ENCODE data around the gene ZNF273.
A peak's percentile ranks its signal among the peaks of the same experiment; 100 is the strongest.

Gene ZNF273

GRCh38 chr7:64876792-64877713 is 26.0 kb upstream of the ZNF273 start:
- DNase-seq (ENCODE audit: low read depth in 3 of 3, low spot score in 1 of 3) = peak in 2 of 3 donors; percentile 43 to 51

- no peak for DNase-seq (ENCODE audit: low read depth in 3 of 3, low spot score in 1 of 3)
Observed at GRCh38 chr7:64877714-64878610, 25.1 kb upstream of the ZNF273 start.

GRCh38 chr7:64878684-64879083 is 24.4 kb upstream of the ZNF273 start:
- DNase-seq (ENCODE audit: low read depth in 3 of 3, low spot score in 1 of 3) = no peak

GRCh38 chr7:64879086-64879730 is 23.9 kb upstream of the ZNF273 start:
- DNase-seq (ENCODE audit: low read depth in 3 of 3, low spot score in 1 of 3) = no peak

- DNase-seq (ENCODE audit: low read depth in 3 of 3, low spot score in 1 of 3) = no peak
Observed at GRCh38 chr7:64879800-64880199, 23.3 kb upstream of the ZNF273 start.

- DNase-seq (ENCODE audit: low read depth in 3 of 3, low spot score in 1 of 3) = no peak
Observed at GRCh38 chr7:64880322-64881297, 22.5 kb upstream of the ZNF273 start.

- DNase-seq (ENCODE audit: low read depth in 3 of 3, low spot score in 1 of 3) = no peak
Observed at GRCh38 chr7:64881461-64882287, 21.4 kb upstream of the ZNF273 start.

GRCh38 chr7:64882341-64883112 is 20.5 kb upstream of the ZNF273 start:
- DNase-seq (ENCODE audit: low read depth in 3 of 3, low spot score in 1 of 3) = no peak

GRCh38 chr7:64883113-64883905 is 19.8 kb upstream of the ZNF273 start:
- DNase-seq (ENCODE audit: low read depth in 3 of 3, low spot score in 1 of 3) = no peak

GRCh38 chr7:64884085-64884912 is 18.8 kb upstream of the ZNF273 start:
- DNase-seq (ENCODE audit: low read depth in 3 of 3, low spot score in 1 of 3) = no peak

GRCh38 chr7:64884913-64885370 is 18.1 kb upstream of the ZNF273 start:
- no peak for DNase-seq (ENCODE audit: low read depth in 3 of 3, low spot score in 1 of 3)

- no peak for DNase-seq (ENCODE audit: low read depth in 3 of 3, low spot score in 1 of 3)
Observed at GRCh38 chr7:64885520-64886240, 17.4 kb upstream of the ZNF273 start.

- DNase-seq (ENCODE audit: low read depth in 3 of 3, low spot score in 1 of 3) = no peak
Observed at GRCh38 chr7:64886956-64887545, 16.0 kb upstream of the ZNF273 start.

- peak in 1 of 3 donors; percentile 32 for DNase-seq (ENCODE audit: low read depth in 3 of 3, low spot score in 1 of 3)
Observed at GRCh38 chr7:64887756-64888508, 15.1 kb upstream of the ZNF273 start.

- no peak for DNase-seq (ENCODE audit: low read depth in 3 of 3, low spot score in 1 of 3)
Observed at GRCh38 chr7:64888561-64888900, 14.5 kb upstream of the ZNF273 start.
